Trophoblast cell (in vitro differentiated cells and primary cell): ENCODE results near the gene GNG11. TPM values are rescaled to one million over a fixed set of nuclear protein-coding genes. Genes with fewer than 3 reads are reported as not detected.

Experiments
- DNase-seq, 2 donors: peaks; one replicate each; pipeline ENCODE4 v3.0.0-alpha.2; 2016
- H2AFZ ChIP-seq: 2 replicates; pipeline ENCODE4 v1.6.1; 2013; ENCODE audit warnings: low read length, moderate library complexity, mild to moderate bottlenecking; ENCODE audit not compliant: insufficient read depth, poor library complexity
- H2AK5ac ChIP-seq: 2 replicates; pipeline ENCODE4 v1.6.1; 2013; ENCODE audit warnings: mild to moderate bottlenecking, low read length
- H2BK120ac ChIP-seq: 2 replicates; pipeline ENCODE4 v1.6.1; 2013; ENCODE audit warnings: low read length, mild to moderate bottlenecking, moderate library complexity; ENCODE audit not compliant: insufficient read depth, poor library complexity
- H2BK12ac ChIP-seq: 2 replicates; pipeline ENCODE4 v1.6.1; 2013; ENCODE audit warnings: mild to moderate bottlenecking, low read length, moderate library complexity
- H2BK5ac ChIP-seq: 2 replicates; pipeline ENCODE4 v1.6.1; 2013; ENCODE audit warnings: low read length, low read depth, moderate library complexity, mild to moderate bottlenecking; ENCODE audit not compliant: poor library complexity
- H3K14ac ChIP-seq: 2 replicates; pipeline ENCODE4 v1.6.1; 2013; ENCODE audit warnings: mild to moderate bottlenecking, low read length
- H3K18ac ChIP-seq: 2 replicates; pipeline ENCODE4 v1.6.1; 2013; ENCODE audit warnings: mild to moderate bottlenecking, low read length
- H3K23ac ChIP-seq: 2 replicates; pipeline ENCODE4 v1.6.1; 2013; ENCODE audit warnings: low read length
- H3K27ac ChIP-seq: 2 replicates; pipeline ENCODE4 v1.5.1; 2013; ENCODE audit warnings: low read depth, mild to moderate bottlenecking, inconsistent platforms, low read length, moderate library complexity
- H3K27me3 ChIP-seq: 2 replicates; pipeline ENCODE4 v1.6.1; 2013; ENCODE audit warnings: inconsistent platforms, mild to moderate bottlenecking, low read length, moderate library complexity; ENCODE audit not compliant: insufficient read depth
- H3K36me3 ChIP-seq, 2 experiments: 1 replicate in 1 of 2; 2 replicates in 1 of 2; pipeline ENCODE4 v1.6.1; 2013; ENCODE audit warnings: low read length in 2 of 2, mild to moderate bottlenecking in 2 of 2, moderate library complexity in 1 of 2; ENCODE audit not compliant: insufficient read depth in 2 of 2, control insufficient read depth in 1 of 2
- H3K4ac ChIP-seq: 2 replicates; pipeline ENCODE4 v1.6.1; 2013; ENCODE audit warnings: low read depth, mild to moderate bottlenecking, low read length, moderate library complexity
- H3K4me1 ChIP-seq, 2 experiments: 1 replicate in 1 of 2; 2 replicates in 1 of 2; pipeline ENCODE4 v1.6.1; 2013; ENCODE audit warnings: low read length in 2 of 2, mild to moderate bottlenecking in 2 of 2, moderate library complexity in 1 of 2; ENCODE audit not compliant: insufficient read depth in 2 of 2, control insufficient read depth in 1 of 2
- H3K4me2 ChIP-seq: 2 replicates; pipeline ENCODE4 v1.6.1; 2013; ENCODE audit warnings: inconsistent platforms, mild to moderate bottlenecking, low read length, moderate library complexity
- H3K4me3 ChIP-seq: 2 replicates; pipeline ENCODE4 v1.5.1; 2013; ENCODE audit warnings: mild to moderate bottlenecking, low read depth, low read length, inconsistent platforms
- H3K79me1 ChIP-seq: one replicate; pipeline ENCODE4 v1.6.1; 2013; ENCODE audit warnings: low read length
- H3K79me2 ChIP-seq: 2 replicates; pipeline ENCODE4 v1.6.1; 2013; ENCODE audit warnings: low read length, mild to moderate bottlenecking; ENCODE audit not compliant: control insufficient read depth, insufficient read depth, poor library complexity
- H3K9ac ChIP-seq: 2 replicates; pipeline ENCODE4 v1.6.1; 2013; ENCODE audit warnings: mild to moderate bottlenecking, low read length
- H3K9me3 ChIP-seq: 2 replicates; pipeline ENCODE4 v1.6.1; 2013; ENCODE audit warnings: low read depth, mild to moderate bottlenecking, control low read depth, inconsistent platforms, low read length; ENCODE audit not compliant: insufficient read depth
- H4K12ac ChIP-seq: 2 replicates; pipeline ENCODE4 v1.6.1; 2013; ENCODE audit warnings: low read depth, mild to moderate bottlenecking, low read length, moderate library complexity
- H4K8ac ChIP-seq: 2 replicates; pipeline ENCODE4 v1.6.1; 2013; ENCODE audit warnings: low read depth, mild to moderate bottlenecking, low read length, moderate library complexity
- H4K91ac ChIP-seq: one replicate; pipeline ENCODE4 v1.6.1; 2013; ENCODE audit warnings: low read depth, mild to moderate bottlenecking, low read length, moderate library complexity
- WGBS: extraction: QIAGEN DNeasy Blood & Tissue Kit; methylation state at CpG from one replicate; pipeline ENCODE4 v1.1.7; 2013; ENCODE audit warnings: missing lambda C conversion rate; ENCODE audit not compliant: insufficient read length, insufficient coverage; ENCODE audit errors: extremely low coverage; 5-methylcytosine and 5-hydroxymethylcytosine counted together
- polyA plus RNA-seq: library from polyadenylated mRNA; stranded (reverse); fragments of 200-250 nt; gene quantifications from 2 replicates; pipeline ENCODE4 v1.2.3, GENCODE V29; 2013

GNG11 gene
- polyA plus RNA-seq: 0.75 and 0.85 TPM in 2 replicates

GRCh38 chr7:93921607-93922566 is at the start of gene GNG11:
Gene GNG11, plus strand, starts transcription at chr7:93921735. Its CDS starts 403 bp downstream, at chr7:93922138.
- H3K4me2 ChIP-seq: peak within 1 kb of the TSS; percentile 83
- no peaks in the 10 kb centered on the region for H3K36me3 ChIP-seq
- H2BK5ac ChIP-seq: peak within 1 kb of the TSS; percentile 21
- no peak within 1 kb of the TSS for H2AK5ac ChIP-seq
- peaks cover 3% of the 10 kb centered on the region for H3K79me2 ChIP-seq
- H4K8ac ChIP-seq: peak within 1 kb of the TSS; percentile 52
- no peak within 1 kb of the TSS for H3K27ac ChIP-seq
- peak within 1 kb of the TSS; percentile 62 for H4K91ac ChIP-seq
- peak within 1 kb of the TSS; percentile 0 for H3K18ac ChIP-seq
- H3K9ac ChIP-seq: peak within 1 kb of the TSS; percentile 28
- H3K4ac ChIP-seq: no peak within 1 kb of the TSS
- H3K14ac ChIP-seq: peak within 1 kb of the TSS; percentile 16
- H3K27me3 ChIP-seq: no peaks in the 10 kb centered on the region
- no peaks in the 10 kb centered on the region for H3K9me3 ChIP-seq
- peak within 1 kb of the TSS; percentile 23 for H2BK12ac ChIP-seq
- no CpG with 5 or more reads among the region's 39 CpGs for WGBS
- H2BK120ac ChIP-seq: peak within 1 kb of the TSS; percentile 50
- peak within 1 kb of the TSS; percentile 28 for H2AFZ ChIP-seq
- H3K23ac ChIP-seq: no peak within 1 kb of the TSS
- H3K4me3 ChIP-seq: peak within 1 kb of the TSS; percentile 65
- peak within 1 kb of the TSS; percentile 17 for H4K12ac ChIP-seq
- DNase-seq: peak; percentile 1 to 28
- H3K79me1 ChIP-seq: peaks cover 5% of the 10 kb centered on the region
- H3K4me1 ChIP-seq: peaks cover 0 to 2% of the 10 kb centered on the region in 2 experiments

GRCh38 chr7:93873998-93874574 is 47.4 kb upstream of the GNG11 start:
- H3K23ac ChIP-seq: no peak overlapping the region
- no peak overlapping the region for H2BK5ac ChIP-seq
- peaks cover 2% of the 10 kb centered on the region for H3K9me3 ChIP-seq
- H3K18ac ChIP-seq: no peak overlapping the region
- no peaks in the 10 kb centered on the region for H3K4me1 ChIP-seq
- H3K79me2 ChIP-seq: no peaks in the 10 kb centered on the region
- no peak overlapping the region for H2BK12ac ChIP-seq
- no peak overlapping the region for H4K12ac ChIP-seq
- no peak overlapping the region for H3K4me3 ChIP-seq
- H3K4ac ChIP-seq: no peak overlapping the region
- H3K27me3 ChIP-seq: no peaks in the 10 kb centered on the region
- H3K9ac ChIP-seq: no peak overlapping the region
- H3K36me3 ChIP-seq: no peaks in the 10 kb centered on the region
- H3K14ac ChIP-seq: no peak overlapping the region
- no CpG with 5 or more reads among the region's 1 CpG for WGBS
- H2AK5ac ChIP-seq: no peak overlapping the region
- no peaks in the 10 kb centered on the region for H3K79me1 ChIP-seq
- peak in 1 of 2 donors; percentile 39 for DNase-seq
- H4K8ac ChIP-seq: no peak overlapping the region
- H3K4me2 ChIP-seq: no peak overlapping the region
- no peak overlapping the region for H4K91ac ChIP-seq
- H2AFZ ChIP-seq: no peak overlapping the region
- no peak overlapping the region for H3K27ac ChIP-seq
- no peak overlapping the region for H2BK120ac ChIP-seq

DNA sequence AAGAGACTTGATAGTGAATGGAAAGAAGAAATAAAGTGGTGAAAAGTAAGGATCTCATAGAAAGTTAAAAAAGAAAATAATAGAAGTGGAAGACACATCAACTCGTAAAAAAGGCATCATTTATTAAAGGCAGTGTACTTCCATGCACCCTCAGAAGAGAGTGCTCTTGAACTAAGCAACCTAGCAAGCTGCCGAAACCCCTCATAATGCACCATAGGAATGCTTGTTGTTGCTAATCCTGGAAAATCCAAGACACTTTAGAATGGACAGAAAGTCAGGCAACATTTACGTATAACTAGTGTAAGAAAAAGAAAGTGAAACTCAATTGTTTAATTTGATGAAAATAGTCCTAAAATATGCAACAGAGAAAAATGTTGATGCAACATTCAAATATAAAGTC is 43.8 kb upstream of the GNG11 start:
- Histone ChIP-seq H3K18ac (no peak overlapping the region), H3K4ac (no peak overlapping the region), H4K12ac (no peak overlapping the region), H3K27ac (no peak overlapping the region), H3K4me3 (no peak overlapping the region), H3K4me2 (no peak overlapping the region), H3K14ac (no peak overlapping the region), H4K8ac (no peak overlapping the region), H2BK5ac (no peak overlapping the region), H2BK12ac (no peak overlapping the region), H2BK120ac (no peak overlapping the region), H2AK5ac (no peak overlapping the region), H2AFZ (no peak overlapping the region), H3K27me3 (no peaks in the 10 kb centered on the region), H3K79me2 (no peaks in the 10 kb centered on the region), H3K9ac (no peak overlapping the region), H3K9me3 (peaks cover 2% of the 10 kb centered on the region), H3K23ac (no peak overlapping the region), H3K79me1 (no peaks in the 10 kb centered on the region), H4K91ac (no peak overlapping the region), H3K4me1 (no peaks in the 10 kb centered on the region), H3K36me3 (no peaks in the 10 kb centered on the region)
- no peak for DNase-seq
- WGBS: no CpG with 5 or more reads among the region's 3 CpGs

DNA sequence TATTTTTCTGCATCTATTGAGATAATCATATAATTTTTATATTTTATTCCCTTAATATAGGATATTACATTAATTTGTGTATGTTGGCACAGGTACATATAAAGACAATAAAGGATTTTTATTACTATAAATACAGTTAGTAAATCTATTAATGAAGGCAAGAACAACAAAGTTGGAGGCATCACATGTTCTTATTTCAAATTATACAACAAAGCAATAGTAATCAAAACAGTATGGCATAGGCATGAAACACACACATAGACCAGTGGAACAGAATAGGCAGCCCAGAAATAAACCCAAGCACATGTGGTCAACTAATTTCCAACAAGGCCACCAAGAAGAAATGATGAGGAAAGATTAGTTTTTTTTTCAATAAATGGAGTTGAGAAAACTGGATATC is 42.2 kb upstream of the GNG11 start:
- Histone ChIP-seq H2BK12ac (no peak overlapping the region), H4K8ac (no peak overlapping the region), H3K4me1 (no peaks in the 10 kb centered on the region), H3K9ac (no peak overlapping the region), H2BK120ac (no peak overlapping the region), H3K9me3 (no peaks in the 10 kb centered on the region), H2AFZ (no peak overlapping the region), H3K18ac (no peak overlapping the region), H2BK5ac (no peak overlapping the region), H2AK5ac (no peak overlapping the region), H3K4me2 (no peak overlapping the region), H3K4ac (no peak overlapping the region), H4K91ac (no peak overlapping the region), H3K36me3 (no peaks in the 10 kb centered on the region), H3K27me3 (no peaks in the 10 kb centered on the region), H3K14ac (no peak overlapping the region), H3K79me1 (no peaks in the 10 kb centered on the region), H3K23ac (no peak overlapping the region), H3K79me2 (no peaks in the 10 kb centered on the region), H3K27ac (no peak overlapping the region), H3K4me3 (no peak overlapping the region), H4K12ac (no peak overlapping the region)
- no peak for DNase-seq
